ENCODE results near the gene LSR. TPM values are rescaled to one million over a fixed set of nuclear protein-coding genes. Genes with fewer than 3 reads are reported as not detected.

LSR gene
- total RNA-seq, 2 donors from 2014 or later, result 252 TPM

- Histone ChIP-seq H3K27ac (no peak overlapping the region), H3K4me1 (no peaks in the 10 kb centered on the region), H3K27me3 (no peaks in the 10 kb centered on the region), H3K4me3 (no peak overlapping the region), H3K36me3 (no peaks in the 10 kb centered on the region), H3K9me3 (no peaks in the 10 kb centered on the region), H3K9ac (ENCODE audit: low read depth in 2 of 2, low read length in 2 of 2) (no peak overlapping the region)
- TF ChIP-seq, protein P1, sequence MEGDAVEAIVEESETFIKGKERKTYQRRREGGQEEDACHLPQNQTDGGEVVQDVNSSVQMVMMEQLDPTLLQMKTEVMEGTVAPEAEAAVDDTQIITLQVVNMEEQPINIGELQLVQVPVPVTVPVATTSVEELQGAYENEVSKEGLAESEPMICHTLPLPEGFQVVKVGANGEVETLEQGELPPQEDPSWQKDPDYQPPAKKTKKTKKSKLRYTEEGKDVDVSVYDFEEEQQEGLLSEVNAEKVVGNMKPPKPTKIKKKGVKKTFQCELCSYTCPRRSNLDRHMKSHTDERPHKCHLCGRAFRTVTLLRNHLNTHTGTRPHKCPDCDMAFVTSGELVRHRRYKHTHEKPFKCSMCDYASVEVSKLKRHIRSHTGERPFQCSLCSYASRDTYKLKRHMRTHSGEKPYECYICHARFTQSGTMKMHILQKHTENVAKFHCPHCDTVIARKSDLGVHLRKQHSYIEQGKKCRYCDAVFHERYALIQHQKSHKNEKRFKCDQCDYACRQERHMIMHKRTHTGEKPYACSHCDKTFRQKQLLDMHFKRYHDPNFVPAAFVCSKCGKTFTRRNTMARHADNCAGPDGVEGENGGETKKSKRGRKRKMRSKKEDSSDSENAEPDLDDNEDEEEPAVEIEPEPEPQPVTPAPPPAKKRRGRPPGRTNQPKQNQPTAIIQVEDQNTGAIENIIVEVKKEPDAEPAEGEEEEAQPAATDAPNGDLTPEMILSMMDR (IDR thresholded peaks at IDR 0.05), result no peak
- intact Hi-C loops (cut with DNase I), result loop anchor here (10.0 kb wide), 1 partner anchor 117 kb away; the partner anchor contains the start of gene FXYD7
- DNase-seq, result peak; percentile 14
These were observed 12.7 kb downstream of the LSR start for GRCh38 chr19:35261356-35262100.

- H3K9me3 ChIP-seq, result no peaks in the 10 kb centered on the region
- H3K4me3 ChIP-seq, result no peak overlapping the region
- H3K4me1 ChIP-seq, result no peaks in the 10 kb centered on the region
- DNase-seq, result peak; percentile 18
- intact Hi-C loops (cut with DNase I), result loop anchor here (10.0 kb wide), 1 partner anchor 117 kb away; the partner anchor contains the start of gene FXYD7
- TF ChIP-seq, protein P1 (IDR thresholded peaks at IDR 0.05), result no peak
- no peak overlapping the region for H3K27ac ChIP-seq
- no peaks in the 10 kb centered on the region for H3K36me3 ChIP-seq
- H3K27me3 ChIP-seq, result no peaks in the 10 kb centered on the region
- no peak overlapping the region for H3K9ac ChIP-seq (ENCODE audit: low read depth in 2 of 2, low read length in 2 of 2)
These were observed 13.4 kb downstream of the LSR start for GRCh38 chr19:35262101-35262761.

DNA sequence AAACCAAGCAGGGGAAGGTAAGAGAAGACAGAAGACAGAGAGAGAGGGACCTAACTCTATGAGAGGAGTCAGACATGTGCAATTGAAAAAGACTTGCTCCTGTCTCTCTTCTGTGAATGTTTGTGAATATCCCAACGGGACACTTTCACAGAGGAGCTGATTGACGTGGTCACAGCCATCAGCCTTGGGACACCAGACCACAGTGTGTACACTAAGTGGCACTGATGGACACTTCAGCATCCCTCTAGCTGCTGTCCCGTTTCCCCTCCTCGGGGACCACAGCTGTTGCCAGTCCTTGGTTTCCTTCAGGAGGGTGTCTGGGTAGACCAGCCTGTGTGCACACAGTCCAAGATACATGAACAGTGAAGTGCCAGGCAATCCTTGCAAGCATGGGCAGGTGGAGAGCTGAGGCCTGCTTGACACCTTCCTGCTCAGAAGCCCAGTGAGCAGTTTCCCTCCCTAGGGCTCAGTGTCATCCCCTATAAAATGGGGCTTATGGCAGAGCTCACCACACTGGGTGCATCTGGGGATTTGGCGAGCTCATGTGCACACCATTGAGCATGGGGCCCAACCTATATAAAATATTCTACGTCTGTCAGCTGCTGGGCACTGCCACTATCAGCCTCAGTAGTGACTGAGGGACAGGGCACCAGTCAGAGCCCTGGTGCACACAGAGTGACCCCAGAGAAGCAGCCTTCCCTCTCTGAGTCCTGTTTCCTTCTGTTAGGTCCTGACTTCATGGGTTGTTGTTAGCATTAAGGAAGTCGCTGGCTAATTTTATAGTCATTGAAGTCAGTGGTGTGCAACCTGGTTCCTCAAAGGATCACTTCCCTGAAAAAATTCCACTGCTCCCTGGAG, 15.7 kb downstream of the LSR start:
- intact Hi-C loops (cut with DNase I), result loop anchor here (10.0 kb wide), 1 partner anchor 120 kb away; the partner anchor contains the start of gene FXYD7
- H3K27ac ChIP-seq, result no peak overlapping the region
- H3K27me3 ChIP-seq, result no peaks in the 10 kb centered on the region
- DNase-seq, result no peak
- no peaks in the 10 kb centered on the region for H3K9me3 ChIP-seq
- no peaks in the 10 kb centered on the region for H3K4me1 ChIP-seq
- H3K9ac ChIP-seq (ENCODE audit: low read depth in 2 of 2, low read length in 2 of 2), result no peak overlapping the region
- no peak overlapping the region for H3K4me3 ChIP-seq
- TF ChIP-seq, protein P1 (IDR thresholded peaks at IDR 0.05), result no peak
- no peaks in the 10 kb centered on the region for H3K36me3 ChIP-seq

DNA sequence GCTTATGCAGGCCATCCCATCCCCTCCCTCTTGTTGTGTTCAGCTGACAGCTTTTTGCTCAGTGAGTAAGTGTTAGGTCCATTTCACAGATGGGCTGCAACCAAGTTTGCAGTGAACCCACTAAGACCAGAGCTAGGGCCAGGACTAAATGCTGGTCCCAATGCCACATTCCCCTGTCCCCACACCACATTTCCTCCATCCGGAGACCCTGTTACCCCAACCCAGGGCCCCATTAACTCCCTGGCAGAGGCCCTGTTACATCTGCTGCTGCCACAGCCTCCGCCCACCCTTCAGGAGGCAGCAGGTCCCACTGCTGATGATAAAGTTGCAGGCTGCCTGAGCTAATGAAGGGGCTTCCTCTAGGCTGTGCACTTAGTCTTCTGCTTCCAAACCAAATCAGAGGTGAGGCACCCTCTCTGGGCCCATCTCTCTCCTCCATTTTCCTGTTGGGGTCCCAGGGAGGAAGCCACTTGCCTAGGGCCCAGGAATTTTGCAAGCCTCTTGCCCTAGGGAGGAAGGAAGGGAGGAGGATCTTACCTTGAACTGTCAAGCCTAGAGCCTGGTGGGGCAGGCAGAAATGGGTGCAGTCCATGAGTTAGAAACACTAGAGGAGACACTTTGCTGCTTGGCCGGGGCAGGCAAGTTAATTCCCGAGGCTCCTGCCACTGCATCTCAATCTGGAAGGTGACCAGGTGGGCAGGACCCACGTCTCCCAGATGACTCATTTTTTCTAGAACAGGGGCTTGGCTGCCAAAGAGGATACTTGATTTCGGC, 16.5 kb downstream of the LSR start:
- no peaks in the 10 kb centered on the region for H3K9me3 ChIP-seq
- DNase-seq, result no peak
- no peak overlapping the region for H3K4me3 ChIP-seq
- intact Hi-C loops (cut with DNase I), result loop anchor here (10.0 kb wide), 1 partner anchor 121 kb away; the partner anchor contains the start of gene FXYD7
- no peaks in the 10 kb centered on the region for H3K36me3 ChIP-seq
- H3K9ac ChIP-seq (ENCODE audit: low read depth in 2 of 2, low read length in 2 of 2), result peak overlapping the region in 1 of 2 donors; percentile 23
- H3K4me1 ChIP-seq, result peaks cover 5% of the 10 kb centered on the region
- H3K27ac ChIP-seq, result no peak overlapping the region
- H3K27me3 ChIP-seq, result no peaks in the 10 kb centered on the region
- TF ChIP-seq, protein P1 (IDR thresholded peaks at IDR 0.05), result no peak

Data from colonic mucosa (tissue), 4 donors.